Heart left ventricle (tissue), 16 donors: ENCODE data around the gene METTL22. TPM values are rescaled to one million over a fixed set of nuclear protein-coding genes. Genes with fewer than 3 reads are reported as not detected.

Experiments
- ATAC-seq, 4 donors: fragments of 200-7000 bp; cut with Tn5 transposase; one replicate each; pipeline ENCODE4 v1.9.1; 2020 to 2022; ENCODE audit warnings: moderate library complexity in 4 of 4, mild to moderate bottlenecking in 3 of 4, moderate number of reproducible peaks in 1 of 4
- DNase-seq, 5 donors: peaks; one replicate each; pipeline ENCODE4 v3.0.0-alpha.2; 2020
- H3K27ac ChIP-seq, 12 donors: fragments of 200-600 bp; sonication (generic) in 4 of 12; one replicate each; pipeline versions ENCODE4 v1.5.0 to v1.8.0; 2016 to 2022; ENCODE audit warnings: mild to moderate bottlenecking in 2 of 12
- H3K27me3 ChIP-seq, 9 donors: fragments of 200-600 bp; sonication (generic) in 2 of 9; one replicate each; pipeline versions ENCODE4 v1.5.1 to v1.8.0; 2016 to 2022; ENCODE audit warnings: mild to moderate bottlenecking in 3 of 9
- H3K36me3 ChIP-seq, 9 donors: fragments of 200-600 bp; sonication (generic) in 2 of 9; one replicate each; pipeline versions ENCODE4 v1.5.0 to v1.8.0; 2018 to 2022; ENCODE audit warnings: mild to moderate bottlenecking in 2 of 9
- H3K4me1 ChIP-seq, 12 donors: fragments of 200-600 bp; sonication (generic) in 4 of 12; one replicate each; pipeline versions ENCODE4 v1.5.0 to v1.8.0; 2016 to 2022; ENCODE audit warnings: mild to moderate bottlenecking in 3 of 12
- H3K4me3 ChIP-seq, 12 donors: fragments of 200-600 bp; sonication (generic) in 4 of 12; one replicate each; pipeline versions ENCODE4 v1.5.0 to v1.8.0; 2017 to 2022; ENCODE audit warnings: mild to moderate bottlenecking in 9 of 12, moderate library complexity in 4 of 12
- H3K9me3 ChIP-seq, 12 donors: fragments of 200-600 bp; sonication (generic) in 4 of 12; one replicate each; pipeline versions ENCODE4 v1.5.0 to v1.8.0; 2016 to 2022; ENCODE audit warnings: mild to moderate bottlenecking in 1 of 12
- CTCF ChIP-seq, 12 donors: fragments of 200-600 bp; sonication (generic) in 4 of 12; IDR thresholded peaks; one replicate each; pipeline versions ENCODE4 v1.5.0 to v1.8.0; 2018 to 2022; ENCODE audit warnings: antibody characterized with exemption in 12 of 12, mild to moderate bottlenecking in 5 of 12
- POLR2A ChIP-seq, 2 donors: fragments of 450-650 bp; IDR thresholded peaks; one replicate each; pipeline ENCODE4 v1.6.1; 2017; ENCODE audit warnings: antibody characterized with exemption in 2 of 2, mild to moderate bottlenecking in 2 of 2, moderate library complexity in 2 of 2
- WGBS, 4 donors: extraction: QIAGEN DNeasy Blood & Tissue Kit in 2 of 4; methylation state at CpG; one replicate each; pipeline versions ENCODE4 v1.1.5 to v1.1.7; 2013 to 2018; 5-methylcytosine and 5-hydroxymethylcytosine counted together
- intact Hi-C, 10 donors: fragments of 100-400 bp; cut with DNase I; formaldehyde crosslinking; loops; one replicate each; pipeline versions ENCODE4 v1.11.1 to v1.14.2; 2022
- polyA plus RNA-seq, 2 donors: library from polyadenylated mRNA; stranded (reverse); fragments of 200-250 nt; gene quantifications; one replicate each; pipeline ENCODE4 v1.2.3, GENCODE V29; 2013
- total RNA-seq, 9 donors: library from RNA; depleted of rRNA in 2 of 9; stranded (reverse); fragments of >200 nt in 2 of 9; fragmentation: NEBNext Ultra II Directional in 3 of 9; extraction: Animal tissue kit (Norgen Biotek cat#: 25700) in 3 of 9; gene quantifications; one replicate each; pipeline versions ENCODE4 v1.1.0 to v1.2.4, GENCODE V29; 2016 to 2023
- donor health status: ischemic (EF 13 %, LVEDD 7.1; RV severe dilation, severe dysfunction).
- donor health status: healthy with polysubstance abuse.
- donor health status: DM: no; HTN: yes; CAD: no.
- donor health status: DM: no; HTN: no; CAD: no.
- donor health status: ischemic (EF 25% LVEDD 6.9; RV normal size, moderate dysfunction).
- donor health status: ischemic (EF 25% LVEDD 5.7; RV mildly dilated, moderate dysfunction).
- donor health status: healthy.
- donor health status: DM: yes; HTN: yes; CAD: no.
- donor health status: ischemic (EF 35%, LVEDD 5.7; RV mildly dilated, moderate dysfunction).
- donor health status: nonischemic (EF 11% LVEDD 7.7; RV severe dilation, severe dysfunction).
- donor health status: DM: yes; HTN: yes; CAD: no.
- donor health status: PGD.
- donor health status: ischemic (EF 29% LVEDD 5.4; RV normal size, mild dysfunction).
- donor health status: nonischemic (EF 23%, LVEDD 6.1; RV moderate dilation, normal function).

METTL22 gene
- total and polyA plus RNA-seq, 11 donors = 15.3 to 80.3 (median 34.0) TPM

DNA sequence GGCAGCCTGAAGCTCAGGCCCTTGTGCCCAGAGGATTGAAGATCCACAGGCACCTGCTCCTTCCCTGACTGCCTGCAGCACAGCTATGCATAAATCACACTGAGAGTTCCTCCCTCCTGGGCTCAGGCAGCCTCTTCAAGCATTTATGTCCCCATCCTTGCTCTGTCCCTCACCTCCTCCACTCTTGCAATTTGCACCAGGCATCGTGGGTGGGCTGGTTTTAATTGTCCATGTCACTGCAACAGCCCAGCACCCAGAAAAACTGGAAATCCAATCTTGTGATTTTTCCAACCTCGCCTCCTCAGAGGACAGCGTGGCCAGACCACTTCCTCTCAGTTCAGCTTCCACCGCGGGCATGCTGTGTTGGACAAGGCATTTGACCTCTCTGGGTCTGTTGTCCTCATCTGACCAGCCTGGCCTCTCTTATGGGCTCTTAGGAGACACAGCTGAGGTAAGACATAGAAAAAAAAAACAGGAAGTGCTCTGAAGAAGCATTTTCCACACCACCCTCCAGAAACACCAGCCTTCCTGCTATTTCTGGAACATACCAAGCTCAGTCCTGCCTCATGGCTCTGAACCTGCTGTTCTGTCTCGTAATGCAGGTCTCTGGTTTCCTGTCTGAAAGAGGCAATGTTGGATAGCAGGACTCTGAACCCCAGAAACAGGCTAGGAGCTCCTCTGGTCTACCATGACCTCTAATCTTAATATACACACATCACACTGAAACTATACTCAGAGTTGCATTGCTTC is 39.5 kb upstream of the METTL22 start:
- H3K9me3 ChIP-seq = no peaks in the 10 kb centered on the region
- H3K36me3 ChIP-seq = no peaks in the 10 kb centered on the region
- H3K4me3 ChIP-seq = no peak overlapping the region
- WGBS, 4 donors = 30 to 45% (median 38%) methylated on average over 6 of the region's 6 CpGs
- peak overlapping the region in 1 of 12 donors; percentile 21 for H3K27ac ChIP-seq
- TF ChIP-seq POLR2A (IDR thresholded peaks at IDR 0.05) (no peak), CTCF (IDR thresholded peaks at IDR 0.05) (no peak)
- intact Hi-C loops = no loop called here
- ATAC-seq (peak; percentile 41 to 81 (median 74)), DNase-seq (peak in 1 of 5 donors; percentile 50)
- H3K27me3 ChIP-seq = peaks cover 0 to 12% (median under 1%) of the 10 kb centered on the region in 9 donors
- no peaks in the 10 kb centered on the region for H3K4me1 ChIP-seq

GRCh38 chr16:8583199-8583598 is 38.3 kb upstream of the METTL22 start:
- 76 to 88% (median 85%) methylated on average over 3 of the region's 3 CpGs for WGBS, 4 donors
- H3K27ac ChIP-seq = no peak overlapping the region
- H3K36me3 ChIP-seq = no peaks in the 10 kb centered on the region
- DNase-seq (no peak), ATAC-seq (no peak)
- H3K4me1 ChIP-seq = no peaks in the 10 kb centered on the region
- H3K27me3 ChIP-seq = peaks cover 0 to 19% (median 5%) of the 10 kb centered on the region in 9 donors
- TF ChIP-seq CTCF (IDR thresholded peaks at IDR 0.05) (no peak), POLR2A (IDR thresholded peaks at IDR 0.05) (no peak)
- intact Hi-C loops = no loop called here
- no peak overlapping the region for H3K4me3 ChIP-seq
- H3K9me3 ChIP-seq = no peaks in the 10 kb centered on the region

DNA sequence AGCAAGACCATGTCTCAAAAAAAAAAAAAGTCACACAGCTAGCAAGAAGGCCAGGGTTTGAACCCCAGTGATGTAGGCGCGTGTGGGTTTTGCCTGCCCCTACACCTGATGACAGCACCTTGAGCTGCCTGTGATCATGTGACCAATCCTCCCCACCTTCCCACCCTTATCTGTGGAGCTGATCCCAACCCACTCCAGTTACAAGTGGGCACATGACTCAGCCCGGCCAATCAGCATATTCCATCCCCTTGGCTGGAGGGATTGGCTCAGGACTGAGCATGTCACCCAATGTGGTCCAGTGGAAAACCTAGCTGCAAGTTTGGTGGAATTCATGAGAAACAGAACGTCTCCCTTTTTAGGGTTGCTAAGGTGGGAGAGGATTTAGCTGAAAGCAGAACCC is 37.8 kb upstream of the METTL22 start:
- H3K36me3 ChIP-seq = no peaks in the 10 kb centered on the region
- H3K27me3 ChIP-seq = peaks cover 0 to 24% (median 10%) of the 10 kb centered on the region in 9 donors
- H3K27ac ChIP-seq = no peak overlapping the region
- DNase-seq (no peak), ATAC-seq (no peak)
- 65 to 71% (median 67%) methylated on average over 4 of the region's 4 CpGs for WGBS, 4 donors
- intact Hi-C loops = no loop called here
- H3K4me3 ChIP-seq = no peak overlapping the region
- no peaks in the 10 kb centered on the region for H3K4me1 ChIP-seq
- H3K9me3 ChIP-seq = no peaks in the 10 kb centered on the region
- TF ChIP-seq CTCF (IDR thresholded peaks at IDR 0.05) (no peak), POLR2A (IDR thresholded peaks at IDR 0.05) (no peak)

DNA sequence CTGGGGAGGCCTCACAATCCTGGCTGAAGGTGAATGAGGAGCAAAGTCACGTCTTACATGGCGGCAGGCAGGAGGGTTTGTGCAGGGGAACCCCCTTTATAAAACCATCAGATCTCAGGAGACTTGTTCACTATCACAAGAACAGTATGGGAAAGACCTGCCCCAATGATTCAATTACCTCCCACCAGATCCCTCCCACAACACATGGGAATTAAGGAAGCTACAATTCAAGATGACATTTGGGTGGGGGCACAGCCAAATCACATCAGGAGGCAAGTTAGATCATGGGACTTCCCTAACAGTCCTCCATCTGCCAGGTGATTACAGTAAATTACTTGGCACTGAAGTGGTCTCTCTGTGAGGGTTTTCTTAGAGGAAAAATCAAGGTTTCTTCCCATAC is 36.5 kb upstream of the METTL22 start:
- H3K27ac ChIP-seq = no peak overlapping the region
- no peak overlapping the region for H3K4me3 ChIP-seq
- intact Hi-C loops = no loop called here
- no peaks in the 10 kb centered on the region for H3K9me3 ChIP-seq
- ATAC-seq (no peak), DNase-seq (no peak)
- H3K27me3 ChIP-seq = peaks cover 11 to 37% (median 23%) of the 10 kb centered on the region in 9 donors
- TF ChIP-seq CTCF (IDR thresholded peaks at IDR 0.05) (no peak), POLR2A (IDR thresholded peaks at IDR 0.05) (no peak)
- H3K4me1 ChIP-seq = peaks cover 0 to 12% (median under 1%) of the 10 kb centered on the region in 12 donors
- 57 to 91% (median 85%) methylated on average over 2 of the region's 2 CpGs for WGBS, 4 donors
- H3K36me3 ChIP-seq = no peaks in the 10 kb centered on the region
